Measurements from ENCODE around the gene CCSER1. TPM values are rescaled to one million over a fixed set of nuclear protein-coding genes. Genes with fewer than 3 reads are reported as not detected.

Gene CCSER1
- total RNA-seq, 1 experiment from 2014 or later = 23.1 TPM

Small RNA genes lying within 50 kb of the gene (small RNA-seq; reads per million reads assigned to genes)
- gene AC093729.1 (0 reads per million in 2 experiments), gene TMSB4XP8 (0 reads per million in 2 experiments)

Other genes starting within 250 kb of the CCSER1 start
- 0.16 and 0.29 TPM in 2 replicates for gene MMRN1, start 232.5 kb upstream of the CCSER1 start, total RNA-seq (2014; rRNA removed; shearing (Covaris generic))

Measured in SK-MEL-5 (cell line).